Right lobe of liver (tissue), 6 donors: ENCODE results near the gene ZNF384. TPM values are rescaled to one million over a fixed set of nuclear protein-coding genes. Genes with fewer than 3 reads are reported as not detected.
A peak's percentile ranks its signal among the peaks of the same experiment; 100 is the strongest.
"Not testable (repeated sequence)": the region's sequence is repeated elsewhere in the genome, so short reads cannot be mapped to it uniquely, and the experiment has no call there.

Source experiments
- ATAC-seq, 4 donors: fragments of 200-7000 bp; cut with Tn5 transposase; one replicate each; pipeline ENCODE4 v1.9.1; 2020; ENCODE audit warnings: mild to moderate bottlenecking in 4 of 4, moderate library complexity in 4 of 4
- DNase-seq, 3 donors: peaks; one replicate each; pipeline ENCODE4 v3.0.0-alpha.2; 2020
- H3K27ac ChIP-seq, 3 donors: fragments of 200-600 bp; one replicate each; pipeline ENCODE4 v1.8.0; 2022
- H3K27me3 ChIP-seq, 2 donors: fragments of 200-600 bp; one replicate each; pipeline ENCODE4 v1.8.0; 2022
- H3K36me3 ChIP-seq, 4 donors: fragments of 200-600 bp; sonication (generic) in 1 of 4; one replicate each; pipeline versions ENCODE4 v1.5.1 to v1.8.0; 2017 to 2022; ENCODE audit warnings: control low read depth in 1 of 4
- H3K4me1 ChIP-seq, 4 donors: fragments of 200-600 bp; sonication (generic) in 1 of 4; one replicate each; pipeline versions ENCODE4 v1.5.1 to v1.8.0; 2017 to 2022; ENCODE audit warnings: control low read depth in 1 of 4
- H3K4me3 ChIP-seq, 3 donors: fragments of 200-600 bp; one replicate each; pipeline ENCODE4 v1.8.0; 2022
- H3K9me3 ChIP-seq, 4 donors: fragments of 200-600 bp; sonication (generic) in 1 of 4; one replicate each; pipeline versions ENCODE4 v1.5.1 to v1.8.0; 2017 to 2022; ENCODE audit warnings: control low read depth in 1 of 4
- POLR2A ChIP-seq: fragments of 450-650 bp; IDR thresholded peaks from one replicate; pipeline ENCODE4 v1.6.1; 2017; ENCODE audit warnings: antibody characterized with exemption, mild to moderate bottlenecking
- WGBS: methylation state at CpG from one replicate; pipeline ENCODE4 v1.1.6; 2018; ENCODE audit warnings: low coverage, low lambda C conversion rate; ENCODE audit not compliant: insufficient coverage; ENCODE audit errors: missing lambda C conversion rate; 5-methylcytosine and 5-hydroxymethylcytosine counted together
- intact Hi-C, 2 donors: fragments of 100-400 bp; cut with DNase I; formaldehyde crosslinking; loops; one replicate each; pipeline versions ENCODE4 v1.11.2 to v1.14.1; 2022
- total RNA-seq, 6 experiments: library from RNA; depleted of rRNA in 2 of 6; stranded (reverse); fragments of >200 nt in 2 of 6; fragmentation: NEBNext Ultra II Directional in 3 of 6; extraction: Animal tissue kit (Norgen Biotek cat#: 25700) in 3 of 6; gene quantifications; one replicate each; pipeline versions ENCODE4 v1.1.0 to v1.2.4, GENCODE V29; 2016 to 2023
- TF ChIP-seq, protein P1 (sequence below), 4 donors: fragments of 200-600 bp in 3 of 4; fragments of 450-650 bp in 1 of 4; IDR thresholded peaks; one replicate each; pipeline versions ENCODE4 v1.5.1 to v1.8.0; 2016 to 2022; ENCODE audit warnings: antibody characterized with exemption in 4 of 4, mild to moderate bottlenecking in 2 of 4
- donor health status: DM: no; HTN: yes; CAD: no.
- donor health status: DM: no; HTN: no; CAD: no.
- donor health status: DM: no; HTN: no; CAD: no.
- donor health status: DM: no; HTN: yes; CAD: no.
- donor health status: DM: no; HTN: yes; CAD: no.

Gene ZNF384
- total RNA-seq, 6 experiments from 2014 or later: 11.9 to 22.3 (median 18.3) TPM

DNA sequence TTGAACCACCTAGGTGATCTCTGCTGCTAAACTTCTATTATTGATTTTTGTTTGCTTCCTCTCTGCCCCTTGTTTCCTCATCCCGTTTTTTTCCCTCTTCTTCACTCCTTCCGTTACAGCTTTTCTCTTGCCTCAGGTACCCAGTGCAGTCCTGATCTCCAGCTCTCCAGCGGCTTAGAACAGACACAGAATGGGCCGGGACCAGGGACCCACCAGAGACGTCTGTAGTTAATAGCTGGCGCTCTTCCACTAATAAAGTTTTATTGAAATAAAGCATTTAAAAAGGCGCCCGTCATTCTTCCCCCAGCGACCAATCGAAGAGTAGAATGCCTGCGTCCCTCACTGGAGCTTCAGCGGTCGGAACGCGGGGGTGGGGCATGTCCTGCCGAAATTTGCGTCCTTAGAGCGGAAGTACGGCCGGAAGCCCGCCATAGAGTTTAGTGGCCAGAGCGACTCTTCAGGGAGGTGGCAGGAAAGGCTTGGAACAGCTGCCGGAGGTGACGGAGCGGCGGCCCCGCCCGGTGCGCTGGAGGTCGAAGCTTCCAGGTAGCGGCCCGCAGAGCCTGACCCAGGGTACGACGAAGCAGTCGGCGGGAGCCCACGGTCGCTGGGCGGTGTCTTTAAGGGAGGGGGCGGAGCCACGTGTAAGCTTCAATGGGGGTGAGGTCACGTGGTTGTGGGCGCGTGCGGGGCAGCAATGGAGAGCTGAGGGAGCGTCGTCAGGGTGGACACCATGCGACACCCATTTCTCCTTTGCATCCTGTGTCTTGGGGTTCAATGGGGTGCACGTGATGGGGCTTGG is 34.6 kb upstream of the ZNF384 start, which contains the start of gene COPS7A:
TSS of gene COPS7A (plus strand) at position 440 of the 802 bp plus-strand sequence. CDS start 611 bp downstream, outside the sequence.
- peaks cover 0 to 13% (median 0%) of the 10 kb centered on the region in 4 donors for H3K4me1 ChIP-seq
- H3K27me3 ChIP-seq: no peaks in the 10 kb centered on the region
- no peaks in the 10 kb centered on the region for H3K9me3 ChIP-seq
- H3K27ac ChIP-seq: peak within 1 kb of the TSS; percentile 58 to 82 (median 79)
- DNase-seq (peak; percentile 98 to 99 (median 99)), ATAC-seq (peak; percentile 97 to 99 (median 98))
- peak within 1 kb of the TSS; percentile 55 to 74 (median 68) for H3K4me3 ChIP-seq
- WGBS: 0% methylated on average over 16 of the region's 49 CpGs
- peak; percentile 67 for TF ChIP-seq POLR2A
- TF ChIP-seq, protein P1, sequence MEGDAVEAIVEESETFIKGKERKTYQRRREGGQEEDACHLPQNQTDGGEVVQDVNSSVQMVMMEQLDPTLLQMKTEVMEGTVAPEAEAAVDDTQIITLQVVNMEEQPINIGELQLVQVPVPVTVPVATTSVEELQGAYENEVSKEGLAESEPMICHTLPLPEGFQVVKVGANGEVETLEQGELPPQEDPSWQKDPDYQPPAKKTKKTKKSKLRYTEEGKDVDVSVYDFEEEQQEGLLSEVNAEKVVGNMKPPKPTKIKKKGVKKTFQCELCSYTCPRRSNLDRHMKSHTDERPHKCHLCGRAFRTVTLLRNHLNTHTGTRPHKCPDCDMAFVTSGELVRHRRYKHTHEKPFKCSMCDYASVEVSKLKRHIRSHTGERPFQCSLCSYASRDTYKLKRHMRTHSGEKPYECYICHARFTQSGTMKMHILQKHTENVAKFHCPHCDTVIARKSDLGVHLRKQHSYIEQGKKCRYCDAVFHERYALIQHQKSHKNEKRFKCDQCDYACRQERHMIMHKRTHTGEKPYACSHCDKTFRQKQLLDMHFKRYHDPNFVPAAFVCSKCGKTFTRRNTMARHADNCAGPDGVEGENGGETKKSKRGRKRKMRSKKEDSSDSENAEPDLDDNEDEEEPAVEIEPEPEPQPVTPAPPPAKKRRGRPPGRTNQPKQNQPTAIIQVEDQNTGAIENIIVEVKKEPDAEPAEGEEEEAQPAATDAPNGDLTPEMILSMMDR (IDR thresholded peaks at IDR 0.05): no peak
- intact Hi-C loops: loop anchor here (10.0 kb wide), 2 partner anchors 59 to 69 kb away; partner anchors contain the start of gene ING4 (in 1 of the 2)
- H3K36me3 ChIP-seq: peaks cover 0 to 15% (median 0%) of the 10 kb centered on the region in 4 donors

DNA sequence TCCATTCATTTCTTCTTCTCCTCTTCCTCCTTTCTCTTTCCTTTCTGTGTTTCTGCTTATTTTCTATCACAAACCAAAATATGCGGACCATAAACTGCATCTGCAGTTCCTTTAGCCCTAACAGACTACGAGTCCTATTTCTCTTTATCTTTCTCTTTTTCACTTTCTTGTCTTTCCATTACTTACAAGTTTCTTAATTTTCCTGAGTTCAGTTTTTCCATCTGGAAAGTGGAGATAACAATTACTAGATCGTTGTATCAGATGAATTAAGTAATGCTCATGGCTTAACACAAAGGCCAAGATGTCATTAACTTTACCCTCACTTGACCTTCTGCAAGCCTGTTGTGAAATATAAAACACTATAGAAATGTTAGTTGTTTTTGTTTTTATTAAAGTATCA is 33.7 kb upstream of the ZNF384 start:
- peaks cover 0 to 13% (median 0%) of the 10 kb centered on the region in 4 donors for H3K4me1 ChIP-seq
- H3K4me3 ChIP-seq: no peak overlapping the region
- no peak for TF ChIP-seq POLR2A
- TF ChIP-seq, protein P1 (IDR thresholded peaks at IDR 0.05): no peak
- no peak overlapping the region for H3K27ac ChIP-seq
- no peaks in the 10 kb centered on the region for H3K27me3 ChIP-seq
- no peaks in the 10 kb centered on the region for H3K9me3 ChIP-seq
- DNase-seq (no peak), ATAC-seq (no peak)
- WGBS: 65% methylated on average over 3 of the region's 3 CpGs
- intact Hi-C loops: loop anchor here (10.0 kb wide), 2 partner anchors 58 to 68 kb away; partner anchors contain the start of gene ING4 (in 1 of the 2)
- H3K36me3 ChIP-seq: peaks cover 0 to 5% (median 0%) of the 10 kb centered on the region in 4 donors

DNA sequence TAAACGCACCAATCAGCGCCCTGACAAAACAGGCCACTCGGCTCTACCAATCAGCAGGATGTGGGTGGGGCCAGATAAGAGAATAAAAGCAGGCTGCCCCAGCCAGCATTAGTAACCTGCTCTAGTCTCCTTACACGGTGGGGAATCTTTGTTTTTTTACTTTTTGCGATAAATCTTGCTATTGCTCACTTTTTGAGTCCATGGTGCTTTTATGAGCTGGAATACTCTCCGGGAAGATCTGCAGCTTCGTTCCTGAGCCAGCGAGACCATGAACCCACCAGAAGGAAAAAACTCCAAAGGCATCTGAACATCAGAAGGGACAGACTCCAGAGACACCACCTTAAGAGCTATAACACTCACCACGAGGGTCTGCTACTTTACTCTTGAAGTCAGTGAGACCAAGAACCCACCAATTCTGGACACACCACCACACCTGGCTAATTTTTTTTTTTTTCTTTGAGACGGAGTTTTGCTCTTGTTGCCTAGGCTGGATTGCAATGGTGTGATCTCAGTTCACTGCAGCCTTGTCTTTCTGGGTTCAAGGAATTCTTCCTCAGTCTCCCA is 27.8 kb upstream of the ZNF384 start:
- H3K4me3 ChIP-seq: no peak overlapping the region
- WGBS: 54% methylated on average over 6 of the region's 10 CpGs
- H3K9me3 ChIP-seq: no peaks in the 10 kb centered on the region
- no peaks in the 10 kb centered on the region for H3K36me3 ChIP-seq
- intact Hi-C loops: no loop called here
- TF ChIP-seq POLR2A: no peak
- TF ChIP-seq, protein P1 (IDR thresholded peaks at IDR 0.05): no peak
- ATAC-seq: no peak
- H3K27ac ChIP-seq: no peak overlapping the region
- H3K27me3 ChIP-seq: no peaks in the 10 kb centered on the region
- DNase-seq: no peak
- H3K4me1 ChIP-seq: no peaks in the 10 kb centered on the region

DNA sequence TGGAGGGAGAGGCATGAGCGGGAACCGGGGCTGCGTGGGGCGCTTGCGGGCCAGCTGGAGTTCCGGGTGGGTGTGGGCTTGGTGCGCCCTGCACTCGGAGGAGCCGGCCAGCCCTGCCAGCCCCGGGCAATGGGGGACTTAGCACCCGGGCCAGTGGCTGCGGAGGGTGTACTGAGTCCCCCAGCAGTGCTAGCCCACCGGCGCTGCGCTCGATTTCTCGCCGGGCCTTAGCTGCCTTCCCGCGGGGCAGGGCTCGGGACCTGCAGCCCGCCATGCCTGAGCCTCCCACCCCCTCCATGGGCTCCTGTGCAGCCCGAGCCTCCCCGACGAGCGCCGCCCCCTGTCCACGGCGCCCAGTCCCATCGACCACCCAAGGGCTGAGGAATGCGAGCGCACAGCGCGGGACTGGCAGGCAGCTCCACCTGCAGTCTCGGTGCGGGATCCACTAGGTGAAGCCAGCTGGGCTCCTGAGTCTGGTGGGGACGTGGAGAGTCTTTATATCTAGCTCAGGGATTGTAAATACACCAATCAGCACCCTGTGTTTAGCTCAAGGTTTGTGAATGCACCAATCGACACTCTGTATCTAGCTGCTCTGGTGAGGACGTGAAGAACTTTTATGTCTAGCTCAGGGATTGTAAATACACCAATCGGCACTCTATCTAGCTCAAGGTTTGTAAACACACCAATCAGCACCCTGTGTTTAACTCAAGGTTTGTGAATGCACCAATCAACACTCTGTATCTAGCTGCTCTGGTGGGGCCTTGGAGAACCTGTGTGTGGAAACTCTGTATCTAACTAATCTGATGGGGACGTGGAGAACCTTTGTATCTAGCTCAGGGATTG is 27.1 kb upstream of the ZNF384 start:
- H3K4me3 ChIP-seq, H3K36me3 ChIP-seq, H3K9me3 ChIP-seq, H3K27ac ChIP-seq, H3K4me1 ChIP-seq, H3K27me3 ChIP-seq, intact Hi-C loops, DNase-seq, ATAC-seq: not testable (repeated sequence)
- 60% methylated on average over 1 of the region's 41 CpGs for WGBS
